ENCODE results near the gene WDTC1. TPM values are rescaled to one million over a fixed set of nuclear protein-coding genes. Genes with fewer than 3 reads are reported as not detected.

Gene WDTC1
- total RNA-seq, 1 donor from 2014 or later: 36.2 TPM

DNA sequence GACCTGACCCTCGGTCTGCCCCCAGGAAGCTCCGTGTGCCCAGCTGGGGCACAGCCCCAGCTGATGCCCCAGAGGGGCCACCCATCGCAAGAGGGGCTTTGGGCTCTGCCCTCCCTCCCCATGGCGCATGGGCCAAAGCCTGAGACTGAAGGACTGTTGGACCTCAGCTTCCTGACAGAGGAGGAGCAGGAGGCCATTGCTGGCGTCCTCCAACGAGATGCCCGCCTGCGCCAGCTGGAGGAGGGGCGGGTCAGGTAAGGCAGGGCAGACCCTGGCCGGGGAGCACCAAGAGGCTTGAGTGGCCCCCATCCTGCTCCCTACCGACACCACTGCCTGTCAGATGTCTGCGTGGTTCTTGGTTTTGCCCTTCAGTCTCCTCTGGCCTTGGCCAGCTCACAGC lies 110.8 kb downstream of the WDTC1 start:
- intact Hi-C loops (cut with DNase I): no loop called here
- H3K9me3 ChIP-seq: no peaks in the 10 kb centered on the region
- TF ChIP-seq, protein P1, sequence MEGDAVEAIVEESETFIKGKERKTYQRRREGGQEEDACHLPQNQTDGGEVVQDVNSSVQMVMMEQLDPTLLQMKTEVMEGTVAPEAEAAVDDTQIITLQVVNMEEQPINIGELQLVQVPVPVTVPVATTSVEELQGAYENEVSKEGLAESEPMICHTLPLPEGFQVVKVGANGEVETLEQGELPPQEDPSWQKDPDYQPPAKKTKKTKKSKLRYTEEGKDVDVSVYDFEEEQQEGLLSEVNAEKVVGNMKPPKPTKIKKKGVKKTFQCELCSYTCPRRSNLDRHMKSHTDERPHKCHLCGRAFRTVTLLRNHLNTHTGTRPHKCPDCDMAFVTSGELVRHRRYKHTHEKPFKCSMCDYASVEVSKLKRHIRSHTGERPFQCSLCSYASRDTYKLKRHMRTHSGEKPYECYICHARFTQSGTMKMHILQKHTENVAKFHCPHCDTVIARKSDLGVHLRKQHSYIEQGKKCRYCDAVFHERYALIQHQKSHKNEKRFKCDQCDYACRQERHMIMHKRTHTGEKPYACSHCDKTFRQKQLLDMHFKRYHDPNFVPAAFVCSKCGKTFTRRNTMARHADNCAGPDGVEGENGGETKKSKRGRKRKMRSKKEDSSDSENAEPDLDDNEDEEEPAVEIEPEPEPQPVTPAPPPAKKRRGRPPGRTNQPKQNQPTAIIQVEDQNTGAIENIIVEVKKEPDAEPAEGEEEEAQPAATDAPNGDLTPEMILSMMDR (IDR thresholded peaks at IDR 0.05): no peak

DNA sequence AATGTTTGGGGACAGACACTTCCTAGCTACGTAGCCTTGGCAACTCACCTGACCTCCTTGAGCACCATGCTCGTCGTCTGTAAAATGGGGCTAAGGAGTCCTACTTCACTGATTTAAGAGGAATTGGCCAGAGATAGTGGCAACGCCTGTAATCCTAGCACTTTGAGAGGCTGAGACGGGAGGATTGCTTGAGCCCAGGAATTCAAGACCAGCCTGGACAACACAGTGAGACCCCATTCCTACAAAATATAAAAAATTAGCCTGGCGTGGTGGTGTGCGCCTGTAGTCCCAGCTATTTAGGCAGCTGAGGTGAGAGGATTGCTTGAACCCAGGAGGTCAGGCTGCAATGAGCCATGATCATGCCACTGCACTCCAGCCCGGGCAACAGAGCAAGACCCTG lies 111.9 kb downstream of the WDTC1 start:
- Histone ChIP-seq H3K27ac (no peak overlapping the region), H3K4me1 (peaks cover 9 to 23% of the 10 kb centered on the region in 2 donors), H3K9me3 (no peaks in the 10 kb centered on the region), H3K36me3 (no peaks in the 10 kb centered on the region), H3K4me3 (no peak overlapping the region), H3K27me3 (peaks cover 5% of the 10 kb centered on the region)
- TF ChIP-seq, protein P1 (IDR thresholded peaks at IDR 0.05): no peak
- intact Hi-C loops (cut with DNase I): no loop called here
- no peak for DNase-seq (ENCODE audit: low spot score in 2 of 2)

More for the DNA sequence above, 110.8 kb downstream of the WDTC1 start:
- H3K27ac ChIP-seq: no peak overlapping the region
- peaks cover 5% of the 10 kb centered on the region for H3K27me3 ChIP-seq
- H3K4me1 ChIP-seq: peaks cover 9 to 14% of the 10 kb centered on the region in 2 donors
- no peak for DNase-seq (ENCODE audit: low spot score in 2 of 2)
- H3K4me3 ChIP-seq: no peak overlapping the region
- no peaks in the 10 kb centered on the region for H3K36me3 ChIP-seq

DNA sequence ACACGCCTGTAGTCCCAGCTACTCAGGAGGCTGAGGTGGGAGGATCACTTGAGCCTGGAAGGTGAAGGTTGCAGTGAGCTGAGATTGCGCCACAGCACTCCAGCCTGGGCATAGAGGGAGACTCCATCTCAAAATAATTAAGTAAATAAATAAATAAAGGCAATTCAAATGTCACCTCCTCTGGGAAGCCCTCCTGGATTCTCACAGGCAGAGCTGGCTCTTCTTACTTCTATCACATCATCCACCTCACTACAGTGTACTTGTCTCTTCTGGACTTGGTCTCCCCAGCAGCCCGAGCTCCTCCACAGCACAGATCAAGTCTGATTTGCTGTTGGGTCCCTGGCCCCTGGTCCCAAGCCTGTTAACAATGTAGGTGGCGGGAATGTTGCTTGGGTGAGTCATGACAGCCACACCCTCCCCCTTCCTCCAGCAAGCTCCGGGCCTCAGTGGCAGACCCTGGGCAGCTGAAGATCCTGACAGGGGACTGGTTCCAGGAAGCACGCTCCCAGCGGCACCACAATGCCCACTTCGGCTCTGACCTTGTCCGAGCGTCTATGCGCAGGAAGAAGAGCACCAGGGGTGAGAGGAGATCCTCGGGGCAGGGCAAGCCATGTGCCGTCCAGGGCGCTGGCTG lies 112.7 kb downstream of the WDTC1 start:
- intact Hi-C loops (cut with DNase I): no loop called here
- no peak overlapping the region for H3K27ac ChIP-seq
- peaks cover 9 to 23% of the 10 kb centered on the region in 2 donors for H3K4me1 ChIP-seq
- TF ChIP-seq, protein P1 (IDR thresholded peaks at IDR 0.05): no peak
- H3K27me3 ChIP-seq: peaks cover 5% of the 10 kb centered on the region
- no peak overlapping the region for H3K4me3 ChIP-seq
- no peaks in the 10 kb centered on the region for H3K36me3 ChIP-seq
- no peak for DNase-seq (ENCODE audit: low spot score in 2 of 2)
- no peaks in the 10 kb centered on the region for H3K9me3 ChIP-seq

DNA sequence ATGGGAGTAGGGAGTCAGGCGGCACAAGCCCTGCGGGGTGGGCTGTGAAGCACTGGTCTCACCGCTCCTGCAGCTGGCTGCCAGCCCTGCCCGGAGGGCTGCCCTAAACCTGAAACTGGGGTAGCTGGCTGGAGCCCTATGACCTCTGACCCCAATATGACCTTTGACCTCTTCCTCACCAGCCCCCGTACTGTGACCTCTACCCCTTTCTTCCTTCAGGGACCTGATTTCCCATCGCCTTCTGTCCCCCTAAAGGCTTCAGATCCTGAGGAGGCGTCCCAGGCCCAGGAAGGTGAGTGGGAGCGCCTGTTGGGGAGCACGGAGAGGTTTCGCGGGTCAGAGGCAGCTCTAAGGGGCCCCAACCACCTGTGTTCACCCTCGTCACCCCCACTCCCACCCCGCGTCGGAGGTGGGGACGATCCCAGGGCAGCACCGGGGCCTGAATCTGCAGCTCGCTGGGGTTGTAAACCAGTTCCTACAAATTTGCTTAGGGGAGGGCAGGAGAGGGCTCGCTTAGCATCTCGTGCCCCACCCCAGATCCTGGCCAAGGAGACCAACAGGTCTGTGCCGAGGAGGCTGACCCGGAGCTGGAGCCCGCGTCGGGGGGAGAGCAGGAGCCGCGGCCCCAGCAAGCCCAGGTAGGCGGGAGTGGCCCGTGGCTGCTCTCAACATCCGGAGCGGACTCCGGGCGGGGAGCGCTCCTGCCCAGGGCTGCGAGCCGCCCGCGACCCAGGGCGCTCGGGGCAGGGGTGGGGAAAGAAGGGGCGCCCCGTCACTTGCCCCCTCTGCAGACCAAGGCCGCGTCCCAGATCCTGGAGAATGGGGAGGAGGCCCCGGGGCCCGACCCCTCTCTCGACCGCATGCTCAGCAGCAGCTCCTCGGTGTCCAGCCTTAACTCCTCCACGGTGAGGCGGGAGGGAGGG lies 114.7 kb downstream of the WDTC1 start:
- intact Hi-C loops (cut with DNase I): no loop called here
- Histone ChIP-seq H3K36me3 (peaks cover 10 to 12% of the 10 kb centered on the region in 2 donors), H3K4me1 (peaks cover 9 to 23% of the 10 kb centered on the region in 2 donors), H3K27ac (no peak overlapping the region), H3K27me3 (peaks cover 5% of the 10 kb centered on the region), H3K9me3 (no peaks in the 10 kb centered on the region), H3K4me3 (peak overlapping the region; percentile 51 to 66)
- no peak for DNase-seq (ENCODE audit: low spot score in 2 of 2)
- TF ChIP-seq, protein P1 (IDR thresholded peaks at IDR 0.05): no peak

DNA sequence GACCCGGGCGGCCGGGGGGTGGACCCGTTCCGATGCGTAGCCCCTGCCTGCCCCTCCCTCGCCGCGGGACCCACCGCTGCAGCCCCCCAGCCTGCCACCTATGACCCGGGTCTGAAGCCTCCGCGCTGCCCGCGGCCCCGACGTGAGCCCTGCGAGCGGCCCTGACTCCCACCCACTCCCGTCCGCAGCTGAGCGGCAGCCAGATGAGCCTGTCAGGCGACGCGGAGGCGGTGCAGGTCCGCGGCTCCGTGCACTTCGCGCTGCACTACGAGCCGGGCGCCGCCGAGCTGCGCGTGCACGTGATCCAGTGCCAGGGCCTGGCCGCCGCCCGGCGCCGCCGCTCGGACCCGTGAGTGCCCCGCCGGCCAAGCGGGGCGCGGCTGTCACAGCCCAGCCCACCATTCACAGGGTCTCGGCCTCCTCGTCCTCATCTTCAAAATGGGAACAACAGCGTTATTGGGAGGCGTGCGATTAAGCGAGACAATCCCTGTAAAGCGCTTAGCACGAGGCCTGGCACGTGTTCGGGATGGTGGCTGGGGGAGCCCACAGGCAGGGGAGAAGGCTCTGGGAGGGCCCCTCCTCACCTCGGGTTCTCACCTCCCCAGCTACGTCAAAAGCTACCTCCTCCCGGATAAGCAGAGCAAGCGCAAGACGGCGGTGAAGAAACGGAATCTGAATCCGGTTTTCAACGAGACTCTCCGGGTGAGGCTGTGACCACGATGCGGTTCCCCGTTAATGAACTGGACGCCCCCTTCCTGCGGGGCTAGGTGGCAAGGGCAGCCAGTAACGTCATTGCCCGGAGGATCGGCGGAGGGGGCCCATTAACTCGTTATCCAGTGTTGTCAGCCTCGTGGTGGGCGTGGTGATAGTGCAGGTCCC lies 115.6 kb downstream of the WDTC1 start:
- Histone ChIP-seq H3K27ac (no peak overlapping the region), H3K27me3 (peaks cover 5% of the 10 kb centered on the region), H3K9me3 (no peaks in the 10 kb centered on the region), H3K4me1 (peaks cover 9 to 23% of the 10 kb centered on the region in 2 donors), H3K36me3 (peaks cover 19% of the 10 kb centered on the region in 2 donors), H3K4me3 (peak overlapping the region; percentile 51 to 66)
- intact Hi-C loops (cut with DNase I): loop anchor here (10.0 kb wide), 1 partner anchor 115 kb away; the partner anchor contains the start of gene WDTC1
- TF ChIP-seq, protein P1 (IDR thresholded peaks at IDR 0.05): no peak
- peak in 1 of 2 donors; percentile 75 for DNase-seq (ENCODE audit: low spot score in 2 of 2)
